ENCODE data around the gene PRKAR1A.

Gene PRKAR1A

GRCh38 chr17:68594552-68594951 is 82.3 kb downstream of the PRKAR1A start:
- peaks cover 0 to under 1% of the 10 kb centered on the region in 2 donors for H3K9me3 Mint-ChIP-seq
- H3K27me3 Mint-ChIP-seq: peaks cover 72% of the 10 kb centered on the region
- no peak overlapping the region for H3K4me3 Mint-ChIP-seq
- ATAC-seq (no peak), DNase-seq (no peak)
- H3K27ac Mint-ChIP-seq: no peak overlapping the region
- H3K4me1 Mint-ChIP-seq: peaks cover 20% of the 10 kb centered on the region

GRCh38 chr17:68595496-68595895 is 83.3 kb downstream of the PRKAR1A start:
- peaks cover 78% of the 10 kb centered on the region for H3K27me3 Mint-ChIP-seq
- no peak for DNase-seq
- H3K4me3 Mint-ChIP-seq: no peak overlapping the region
- no peaks in the 10 kb centered on the region for H3K9me3 Mint-ChIP-seq
- H3K4me1 Mint-ChIP-seq: peaks cover 24% of the 10 kb centered on the region
- H3K27ac Mint-ChIP-seq: no peak overlapping the region
- no peak for ATAC-seq

- peaks cover 79% of the 10 kb centered on the region for H3K27me3 Mint-ChIP-seq
- H3K9me3 Mint-ChIP-seq: no peaks in the 10 kb centered on the region
- H3K4me3 Mint-ChIP-seq: no peak overlapping the region
- H3K4me1 Mint-ChIP-seq: peaks cover 24% of the 10 kb centered on the region
- no peak for ATAC-seq
- no peak overlapping the region for H3K27ac Mint-ChIP-seq
- DNase-seq: no peak
Observed at GRCh38 chr17:68595986-68596385, 83.8 kb downstream of the PRKAR1A start.

GRCh38 chr17:68596411-68596945 is 84.2 kb downstream of the PRKAR1A start:
- Mint-ChIP-seq H3K4me1 (peaks cover 29% of the 10 kb centered on the region), H3K4me3 (no peak overlapping the region), H3K9me3 (no peaks in the 10 kb centered on the region), H3K27ac (no peak overlapping the region), H3K27me3 (peaks cover 84% of the 10 kb centered on the region)
- DNase-seq: no peak
- ATAC-seq: no peak

GRCh38 chr17:68598074-68598473 is 85.8 kb downstream of the PRKAR1A start:
- Mint-ChIP-seq H3K9me3 (no peaks in the 10 kb centered on the region), H3K4me1 (peaks cover 36% of the 10 kb centered on the region), H3K27ac (no peak overlapping the region), H3K27me3 (peaks cover 85% of the 10 kb centered on the region), H3K4me3 (no peak overlapping the region)
- DNase-seq (no peak), ATAC-seq (no peak)

GRCh38 chr17:68598545-68598961 is 86.3 kb downstream of the PRKAR1A start:
- peaks cover 85% of the 10 kb centered on the region for H3K27me3 Mint-ChIP-seq
- peaks cover 36% of the 10 kb centered on the region for H3K4me1 Mint-ChIP-seq
- DNase-seq (no peak), ATAC-seq (no peak)
- H3K9me3 Mint-ChIP-seq: no peaks in the 10 kb centered on the region
- H3K27ac Mint-ChIP-seq: no peak overlapping the region
- H3K4me3 Mint-ChIP-seq: no peak overlapping the region

- peaks cover 85% of the 10 kb centered on the region for H3K27me3 Mint-ChIP-seq
- H3K9me3 Mint-ChIP-seq: no peaks in the 10 kb centered on the region
- H3K4me3 Mint-ChIP-seq: no peak overlapping the region
- H3K27ac Mint-ChIP-seq: no peak overlapping the region
- DNase-seq (no peak), ATAC-seq (no peak)
- H3K4me1 Mint-ChIP-seq: peaks cover 36% of the 10 kb centered on the region
Observed at GRCh38 chr17:68599091-68599490, 86.9 kb downstream of the PRKAR1A start.

GRCh38 chr17:68599552-68600066 is 87.4 kb downstream of the PRKAR1A start:
- Mint-ChIP-seq H3K9me3 (no peaks in the 10 kb centered on the region), H3K4me3 (peak overlapping the region; percentile 63 to 78), H3K27me3 (peaks cover 84% of the 10 kb centered on the region), H3K4me1 (peaks cover 36% of the 10 kb centered on the region), H3K27ac (no peak overlapping the region)
- ATAC-seq (no peak), DNase-seq (no peak)

GRCh38 chr17:68600067-68600930 is 88.1 kb downstream of the PRKAR1A start:
- ATAC-seq: peak; percentile 77
- Mint-ChIP-seq H3K4me1 (peaks cover 34% of the 10 kb centered on the region), H3K9me3 (no peaks in the 10 kb centered on the region), H3K27ac (no peak overlapping the region), H3K27me3 (peaks cover 77% of the 10 kb centered on the region), H3K4me3 (peak overlapping the region; percentile 63 to 78)
- DNase-seq: peak; percentile 15 to 28
